EH (cell line): ENCODE results near the gene MYH9.
A peak's percentile ranks its signal among the peaks of the same experiment; 100 is the strongest.

Experiments
- DNase-seq: peaks from one replicate; pipeline ENCODE4 v3.0.0-alpha.2; 2015; ENCODE audit warnings: low read depth

Gene MYH9

DNA sequence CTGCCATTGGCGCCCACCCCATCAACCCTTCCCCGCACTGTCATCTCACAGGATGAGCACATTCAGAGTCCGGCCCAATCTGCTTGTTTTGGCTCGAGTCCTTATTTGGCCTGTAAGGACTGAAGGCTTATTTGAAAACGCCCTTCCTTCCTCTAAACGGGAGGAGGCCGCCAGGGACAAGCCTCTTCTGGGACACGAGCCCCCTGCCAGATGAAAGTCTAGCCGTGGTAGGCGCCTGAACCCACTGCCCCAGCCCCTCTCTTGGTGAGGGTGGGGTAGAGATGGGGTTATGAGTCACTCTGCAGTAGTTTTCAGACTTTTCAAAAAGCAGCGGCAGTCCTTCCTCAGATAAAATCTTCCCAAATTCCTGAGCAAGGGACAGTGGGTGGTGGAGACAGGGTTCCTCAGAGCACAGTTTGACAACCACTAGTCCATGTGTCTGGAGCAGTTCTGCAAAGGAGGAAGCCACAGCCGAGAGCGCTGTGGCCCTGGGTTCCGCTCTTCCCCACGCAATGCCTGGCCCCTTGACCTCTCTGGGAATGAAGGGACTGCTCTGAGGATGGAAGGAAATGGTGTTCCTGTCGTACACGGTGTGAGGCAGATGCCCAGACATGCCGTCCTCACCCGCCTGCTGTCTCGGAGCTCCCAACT, 57.0 kb downstream of the MYH9 start:
- DNase-seq, result peak; percentile 98

DNA sequence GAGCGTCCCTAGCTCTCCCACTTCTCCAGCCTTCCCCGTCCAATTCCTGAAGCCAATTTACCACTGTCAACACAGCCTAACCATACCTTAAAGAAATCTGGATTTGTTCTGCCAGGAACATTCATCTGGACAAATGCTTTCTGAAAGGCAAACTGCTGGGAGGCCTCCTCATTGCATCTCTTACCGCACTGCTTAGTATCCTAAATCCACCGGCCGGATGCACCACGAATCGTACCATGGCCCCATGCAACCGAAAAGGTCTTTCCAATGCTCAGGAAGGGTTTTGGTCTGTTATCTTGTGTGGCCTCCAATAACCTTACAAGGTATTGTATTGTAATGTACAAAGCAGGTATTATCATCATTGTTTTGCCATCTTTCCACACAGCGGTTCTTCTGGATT, 57.6 kb downstream of the MYH9 start:
- no peak for DNase-seq

DNA sequence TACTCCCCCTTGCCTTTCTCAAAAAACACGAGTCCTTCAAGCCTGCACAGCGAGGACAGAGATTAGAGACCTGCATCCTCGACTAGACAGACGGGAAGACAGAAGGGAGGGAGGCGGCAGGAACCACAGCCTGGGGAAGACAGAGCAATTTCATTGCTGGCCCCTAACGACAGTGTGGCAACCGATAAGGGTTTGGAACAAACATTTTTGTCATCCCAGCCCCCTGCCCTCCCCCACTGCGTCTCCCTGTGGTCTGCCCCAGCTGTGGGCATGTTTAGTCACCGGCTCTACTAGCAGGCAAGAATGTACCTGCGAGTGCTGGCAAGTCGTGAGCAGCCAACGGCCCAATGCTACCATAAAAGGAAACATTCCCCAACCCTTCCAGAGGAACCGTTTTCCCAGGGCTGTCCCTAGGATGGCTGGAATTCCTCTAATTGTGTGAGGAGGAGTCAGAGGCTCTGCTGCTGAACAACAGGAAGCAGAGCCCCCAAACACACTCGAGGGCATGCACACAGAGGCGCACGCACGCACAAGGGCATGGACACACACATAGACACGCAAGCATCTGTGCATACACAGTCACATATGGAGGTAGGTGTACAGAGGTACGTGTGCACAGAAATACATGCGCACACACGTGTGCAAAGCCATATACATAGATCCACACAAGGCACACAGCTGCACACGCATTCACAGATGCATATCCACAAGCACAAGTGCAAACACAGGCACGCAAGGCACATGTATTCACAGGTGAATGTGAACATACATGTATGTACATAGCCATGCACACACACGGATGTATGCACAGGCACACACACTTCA, 58.3 kb downstream of the MYH9 start:
- DNase-seq, result peak; percentile 100

DNA sequence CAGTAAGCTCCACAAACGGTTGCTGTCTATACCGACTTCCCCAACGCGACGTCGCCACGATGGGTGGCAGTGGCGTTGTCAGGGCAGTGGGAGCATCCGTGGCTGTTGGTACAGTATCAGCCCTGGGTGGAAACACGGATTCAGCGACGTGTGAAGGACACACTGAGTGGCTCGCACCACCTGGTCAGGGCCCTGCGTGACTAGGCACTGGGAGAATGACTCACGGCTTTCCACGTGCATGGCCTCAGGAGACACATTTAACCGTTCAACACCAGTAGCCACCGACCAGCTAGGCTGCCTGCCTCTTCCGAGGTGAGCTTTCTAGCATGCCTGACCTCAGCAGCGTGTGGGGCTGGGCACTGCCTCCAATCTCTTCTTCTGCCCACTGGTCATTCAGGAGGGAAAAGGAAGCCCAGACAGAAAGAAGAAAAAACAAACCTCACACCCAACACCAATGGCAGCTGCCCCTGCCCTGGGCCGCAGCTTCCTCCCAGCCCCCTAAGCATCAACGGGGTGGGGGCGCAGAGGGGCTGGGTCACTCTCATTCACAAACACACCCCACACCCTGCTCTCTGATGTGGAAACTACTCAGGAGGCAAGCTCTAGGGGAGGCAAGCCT, 59.0 kb downstream of the MYH9 start:
- peak; percentile 93 for DNase-seq

DNA sequence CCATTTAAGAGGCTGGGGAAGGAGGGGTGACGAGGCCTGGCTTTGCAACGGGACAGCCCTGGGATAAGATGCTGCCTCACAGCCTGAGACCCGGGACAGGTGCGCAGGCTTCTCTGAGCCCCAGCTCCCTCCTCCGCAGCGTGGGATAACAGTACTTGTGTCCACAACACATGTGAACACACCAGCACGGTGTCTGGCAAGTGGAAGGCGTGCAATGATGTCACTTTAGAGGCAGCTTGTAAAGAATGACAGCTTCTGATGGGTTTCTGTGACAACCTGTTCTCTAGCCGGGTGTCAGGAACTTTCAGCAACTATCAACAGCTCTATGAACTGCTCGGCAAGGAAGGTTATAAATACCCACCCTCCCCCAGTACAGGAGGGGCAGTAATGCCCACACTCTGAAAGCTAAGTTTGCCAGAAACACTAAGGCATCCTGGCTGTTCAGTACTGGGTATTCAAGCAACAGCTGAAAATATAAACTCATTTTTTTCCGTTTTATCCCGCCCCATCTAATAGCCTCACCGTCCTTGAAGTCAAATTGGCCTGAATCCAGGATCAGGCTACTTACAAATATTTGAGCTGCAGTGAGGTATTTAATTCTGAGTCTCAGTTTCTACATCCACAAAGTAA, 59.7 kb downstream of the MYH9 start:
- DNase-seq, result peak; percentile 67

DNA sequence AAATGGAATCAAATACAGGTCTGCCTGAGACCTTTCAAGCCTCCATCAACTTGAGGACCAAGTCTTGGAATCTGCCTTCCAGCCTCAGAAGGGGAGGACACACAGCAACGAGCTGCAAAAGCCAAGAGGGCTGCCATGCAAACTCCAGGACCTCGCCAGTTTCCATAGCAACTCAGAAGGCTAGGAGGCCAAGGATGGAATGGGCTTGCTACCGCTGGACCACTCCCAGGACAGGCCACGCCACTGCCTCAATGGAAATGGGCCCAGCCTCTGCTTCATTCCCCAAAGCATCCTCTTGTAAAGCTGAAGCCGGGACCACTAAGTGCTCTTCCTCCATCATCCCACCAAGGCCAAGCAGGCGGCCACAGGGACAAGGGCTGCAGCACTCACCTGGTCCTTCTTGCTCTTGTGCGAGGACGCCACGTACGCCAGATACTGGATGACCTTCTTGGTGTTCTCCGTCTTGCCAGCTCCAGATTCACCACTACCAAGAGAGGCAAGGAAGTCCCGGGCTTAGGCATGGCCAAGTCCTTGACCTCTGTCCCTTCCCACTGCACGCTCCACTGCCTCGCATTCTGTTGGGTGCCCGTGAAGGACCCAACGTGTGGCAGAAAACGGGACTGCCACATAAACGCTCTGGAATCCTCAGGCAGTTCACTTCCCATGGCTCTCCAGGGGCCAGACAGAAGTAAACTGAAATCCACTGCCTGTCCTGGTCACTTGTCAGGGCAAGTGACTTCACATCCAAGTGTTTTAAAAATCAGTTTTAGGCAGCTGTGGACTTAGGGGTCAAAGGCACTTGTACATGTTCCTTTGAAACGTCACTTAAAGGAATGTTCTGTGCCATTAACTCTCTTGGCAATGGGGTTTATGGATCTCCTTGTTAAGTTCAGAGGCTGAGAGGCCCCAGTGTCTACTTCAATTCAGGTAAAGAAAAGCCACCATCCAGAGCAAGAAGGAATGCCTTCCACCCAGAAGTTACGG, 61.3 kb downstream of the MYH9 start:
- no peak for DNase-seq

DNA sequence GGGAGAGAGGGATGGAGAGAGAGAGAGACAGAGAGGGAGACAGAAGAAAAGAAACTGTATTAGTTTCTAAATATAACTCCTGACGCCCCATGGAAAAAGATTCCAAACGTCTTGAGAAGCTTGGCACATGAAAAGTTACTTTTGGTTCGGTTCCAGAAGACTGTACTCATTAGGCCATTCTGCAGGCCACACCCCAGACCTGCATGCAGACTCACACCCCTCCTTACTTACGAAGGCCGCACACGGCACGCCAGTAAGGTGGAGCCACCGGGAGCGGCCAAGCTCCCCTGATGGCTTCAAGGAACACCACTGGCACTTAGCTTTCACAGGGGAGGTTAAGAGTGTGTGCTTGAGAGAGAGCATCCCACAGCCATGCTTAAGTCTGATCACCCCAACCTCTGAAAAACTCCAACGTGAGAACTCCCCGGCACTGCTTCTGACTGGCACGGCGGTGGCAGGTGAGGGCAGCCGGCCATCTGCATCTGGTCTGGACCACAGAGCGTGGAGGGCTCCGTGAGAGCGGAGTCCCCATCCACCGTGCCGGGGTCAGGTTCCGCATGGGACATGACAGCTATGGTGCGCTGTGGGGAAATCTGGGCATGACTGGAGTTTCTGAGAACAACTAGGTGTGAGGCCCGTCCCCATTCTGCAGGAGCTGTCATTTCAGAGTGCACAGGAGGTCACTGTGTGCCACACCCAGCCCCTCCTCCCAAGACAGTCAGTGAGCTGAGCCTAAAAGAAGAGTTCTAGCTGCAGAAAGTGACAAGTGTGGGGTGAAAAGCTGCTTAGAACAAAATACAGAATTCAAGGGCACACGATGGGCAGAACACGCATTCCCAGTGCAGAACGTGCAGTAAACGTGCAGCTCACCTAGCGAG, 62.4 kb downstream of the MYH9 start:
- DNase-seq, result peak; percentile 97

DNA sequence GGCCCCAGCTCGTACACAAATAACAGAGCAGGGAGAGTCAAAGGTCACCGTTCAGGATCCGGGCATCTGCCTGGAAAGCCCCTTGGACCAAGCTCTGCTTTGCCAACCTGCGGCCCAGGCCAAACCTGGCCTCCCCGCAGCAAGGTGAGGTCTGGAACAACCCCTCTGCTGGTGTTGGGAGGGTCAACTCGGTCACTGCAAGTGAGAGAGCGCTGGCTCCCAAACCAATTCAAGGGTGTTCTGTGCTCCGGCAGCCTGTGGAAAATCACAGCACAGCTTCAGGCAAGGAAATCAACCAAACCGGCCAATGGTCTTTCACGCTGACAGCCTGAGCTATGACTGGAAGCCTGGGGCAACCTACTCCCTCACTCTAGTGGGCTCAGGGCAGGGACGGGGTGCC, 63.4 kb downstream of the MYH9 start:
- no peak for DNase-seq

DNA sequence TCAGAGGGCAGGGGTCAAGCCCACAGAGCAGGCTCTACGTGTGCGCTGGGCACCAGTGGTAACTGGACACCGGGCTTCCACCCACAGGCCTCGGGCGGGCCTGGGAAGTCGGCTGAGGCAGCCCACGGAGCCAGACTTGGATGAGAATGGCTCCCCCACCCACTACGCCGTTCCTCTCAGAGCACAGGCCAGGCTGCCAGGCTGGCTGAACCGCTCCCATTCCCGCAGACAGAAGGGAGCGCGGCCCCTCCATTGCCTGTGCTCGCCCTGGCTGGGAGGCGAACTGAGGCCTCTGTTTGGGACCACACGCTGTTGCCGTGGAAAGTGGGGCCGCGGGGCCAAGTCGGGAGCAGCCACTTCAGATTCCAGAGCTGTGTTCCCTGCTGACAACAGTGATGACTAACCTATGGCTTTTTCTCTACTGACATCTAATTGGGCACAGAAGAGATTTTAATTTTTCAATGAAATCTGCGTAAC, 63.9 kb downstream of the MYH9 start:
- DNase-seq, result no peak

DNA sequence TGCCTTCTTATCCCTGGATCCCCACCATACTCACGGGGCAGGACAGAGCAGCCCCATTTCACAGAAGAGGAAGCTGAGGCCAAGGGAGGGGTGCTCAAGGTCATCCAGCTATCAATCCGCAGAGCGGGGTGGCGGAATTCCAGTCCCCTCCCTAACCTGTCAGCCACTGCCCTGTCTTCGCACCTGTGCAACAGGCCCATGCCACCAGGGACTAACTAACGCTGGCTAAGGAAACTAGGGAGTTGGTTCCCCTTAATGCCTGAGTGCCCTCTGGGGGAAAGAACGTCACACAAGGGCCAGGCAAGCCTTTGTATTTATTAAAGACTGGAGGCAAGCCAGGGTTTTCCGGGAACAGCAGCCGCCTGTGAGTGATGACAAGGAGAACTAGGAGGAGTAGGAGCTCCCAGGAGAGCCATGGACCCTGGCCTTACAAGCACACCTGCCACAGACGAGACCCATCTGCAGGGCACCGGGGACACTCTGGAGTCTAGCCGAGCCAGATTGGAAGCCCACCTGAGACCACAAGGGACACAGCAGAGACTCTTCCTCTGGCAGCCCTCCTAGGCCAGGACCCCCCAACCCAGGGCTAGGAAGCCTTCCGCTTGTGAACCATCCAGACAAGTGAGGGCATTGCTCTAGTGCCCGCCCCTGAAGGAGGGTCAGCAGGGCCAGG, 64.4 kb downstream of the MYH9 start:
- DNase-seq, result no peak

DNA sequence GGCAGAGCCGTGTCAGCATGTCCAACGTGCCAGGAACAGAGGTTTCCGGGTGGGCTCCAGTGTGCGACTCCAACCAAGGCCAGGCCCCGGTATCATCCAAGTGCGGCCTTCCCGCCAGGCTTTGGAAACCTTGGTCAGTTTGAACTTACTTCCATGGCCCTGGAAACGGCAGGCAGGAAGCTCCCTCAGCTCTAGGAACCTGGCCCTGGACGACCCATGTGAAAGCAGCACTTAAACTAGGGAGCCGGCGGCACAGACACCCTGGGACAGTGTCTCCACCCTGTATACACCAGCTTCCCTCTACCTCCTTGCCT, 65.2 kb downstream of the MYH9 start:
- no peak for DNase-seq

DNA sequence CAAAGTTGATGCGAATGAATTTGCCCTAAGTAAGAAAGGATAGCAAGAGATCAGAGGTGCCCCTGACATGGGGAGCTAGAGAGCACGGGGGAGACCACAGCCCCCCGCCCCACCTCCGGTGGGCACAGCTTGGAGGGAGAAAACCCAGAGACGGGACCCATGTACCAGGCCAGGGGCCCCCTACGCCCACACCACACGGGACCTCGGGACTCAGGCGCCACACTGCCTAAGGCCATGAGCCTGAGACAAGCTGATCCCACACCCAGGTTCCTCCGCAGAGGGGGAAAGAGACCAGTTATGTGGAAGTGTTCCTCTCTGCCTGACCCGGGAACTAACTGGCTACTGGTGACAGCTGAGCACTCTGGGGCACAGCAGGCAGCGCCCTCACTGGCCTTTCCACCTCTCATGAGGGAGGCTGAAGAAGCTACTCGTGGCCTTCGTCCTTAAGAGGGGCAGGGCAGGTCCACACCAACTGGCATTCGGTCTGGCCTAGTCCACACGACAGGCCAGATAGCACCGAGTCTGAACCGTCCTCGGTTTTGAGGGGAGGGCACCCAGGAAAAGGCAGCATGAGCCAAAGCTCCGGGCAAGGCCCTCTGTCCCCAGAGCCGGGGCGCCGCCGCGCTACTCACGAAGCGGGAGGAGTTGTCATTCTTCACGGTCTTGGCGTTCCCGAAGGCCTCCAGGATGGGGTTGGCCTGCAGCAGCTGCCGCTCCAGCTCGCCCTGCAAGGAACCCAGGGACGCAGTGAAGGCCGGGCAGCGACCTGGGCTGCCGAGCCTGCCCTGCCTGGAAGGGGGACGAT, 65.8 kb downstream of the MYH9 start:
- DNase-seq, result no peak

DNA sequence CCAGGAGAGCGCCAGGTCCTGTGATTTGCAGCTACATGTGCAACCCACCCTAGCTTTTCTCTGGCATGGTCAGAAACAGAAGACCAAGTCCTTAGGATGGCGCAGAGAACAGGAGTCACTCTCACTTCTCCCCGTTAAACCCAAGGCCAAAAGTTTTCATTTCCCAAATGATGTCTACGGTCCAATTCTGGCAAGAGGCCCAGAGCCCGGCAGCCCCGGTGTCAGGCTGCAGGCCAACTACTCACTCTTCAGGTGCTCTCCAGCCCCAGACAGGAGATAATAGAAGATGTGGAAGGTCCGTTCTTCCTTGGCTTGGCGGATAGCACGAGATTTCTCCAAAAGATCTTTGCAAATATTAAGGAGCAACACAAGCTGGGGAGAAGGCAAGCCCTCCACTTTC, 67.2 kb downstream of the MYH9 start:
- DNase-seq, result no peak

DNA sequence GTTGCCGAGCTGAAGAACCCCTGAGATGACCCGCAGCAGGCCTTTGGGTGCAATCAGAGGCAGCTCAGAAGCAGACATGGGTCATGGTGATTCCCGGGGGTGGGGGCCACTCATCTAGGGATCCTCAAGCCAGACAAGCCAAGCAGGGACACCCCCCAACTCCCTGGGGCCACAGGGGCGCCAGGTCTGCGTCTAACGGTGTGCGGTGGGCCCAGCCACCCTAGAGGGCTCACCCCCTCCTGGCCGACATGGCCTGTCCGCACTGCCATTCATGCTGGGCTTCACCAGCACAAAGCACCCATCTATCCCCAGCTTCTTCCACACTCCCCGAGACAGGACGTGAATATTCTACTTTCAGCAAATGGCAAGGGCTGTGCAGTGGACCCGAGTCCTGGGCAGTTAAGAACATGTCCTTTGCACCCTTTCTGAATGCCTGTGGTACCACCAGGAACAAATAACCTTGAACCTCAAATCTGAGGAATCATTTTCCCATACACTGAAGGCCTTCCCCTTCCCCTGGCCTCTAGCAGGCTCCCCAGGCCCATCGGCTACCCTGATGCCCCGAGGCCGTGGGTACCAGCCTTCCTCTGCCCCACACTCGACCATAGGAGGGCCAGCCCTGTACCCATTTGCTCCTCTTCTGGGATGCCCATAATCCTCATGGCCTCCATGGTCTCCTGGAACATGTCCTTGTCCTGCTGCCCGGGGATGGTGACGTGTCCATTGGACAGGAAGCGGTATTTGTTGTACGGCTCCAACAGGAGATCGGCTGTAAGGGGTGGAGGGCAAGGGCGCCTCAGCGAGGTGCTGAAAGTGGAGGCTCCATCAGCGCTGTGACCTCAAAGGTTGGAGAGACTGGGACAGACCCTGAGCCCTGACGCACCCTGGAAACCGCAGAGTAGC, 67.9 kb downstream of the MYH9 start:
- DNase-seq, result no peak

DNA sequence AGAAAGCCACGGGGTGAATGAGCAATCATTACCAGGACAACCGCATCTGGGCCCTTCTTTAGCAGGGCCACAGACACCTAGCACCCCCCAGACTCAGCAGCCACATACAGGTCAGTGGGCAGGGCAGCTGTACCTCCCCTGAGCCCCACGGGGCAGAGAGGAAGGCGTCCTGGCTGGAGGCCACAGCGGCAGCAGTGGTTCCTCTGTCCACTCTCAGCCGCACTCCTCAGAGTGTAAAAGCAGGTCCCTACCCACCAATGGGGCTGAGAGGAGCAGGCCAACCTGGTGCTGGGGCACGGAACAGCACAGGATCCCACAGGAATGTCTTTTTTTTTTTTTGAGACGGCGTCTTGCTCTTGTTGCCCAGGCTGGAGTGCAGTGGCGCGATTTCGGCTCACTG, 69.3 kb downstream of the MYH9 start:
- DNase-seq, result no peak

DNA sequence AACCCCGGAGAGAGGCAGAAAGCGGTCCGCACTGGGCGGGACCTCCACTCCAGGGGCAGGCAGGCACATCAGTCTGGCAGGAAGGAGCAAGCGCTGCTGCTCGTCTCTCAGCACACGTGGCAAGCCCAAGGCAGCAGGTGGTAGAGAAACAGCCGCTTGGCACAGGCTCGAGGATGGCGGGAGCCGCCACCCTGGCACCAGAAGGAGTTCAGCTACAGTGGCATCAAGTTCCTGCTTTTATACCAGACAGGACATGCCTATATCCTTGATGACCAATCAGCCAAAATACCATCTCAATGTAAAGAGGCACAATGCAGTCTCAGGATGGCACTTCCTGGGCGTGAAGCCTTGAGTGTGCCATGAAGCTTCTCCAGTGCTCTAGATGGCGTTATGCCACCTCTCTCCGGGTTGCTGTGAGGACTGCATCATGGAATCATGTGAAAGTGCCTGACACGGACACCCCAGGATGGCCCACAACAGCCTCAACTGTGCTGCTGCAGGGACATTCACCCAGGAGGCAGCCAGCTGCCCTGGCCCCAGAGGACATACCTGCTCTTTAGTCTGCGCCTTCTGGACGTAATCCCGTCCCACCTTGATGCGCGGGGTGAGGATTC, 70.0 kb downstream of the MYH9 start:
- DNase-seq, result no peak

DNA sequence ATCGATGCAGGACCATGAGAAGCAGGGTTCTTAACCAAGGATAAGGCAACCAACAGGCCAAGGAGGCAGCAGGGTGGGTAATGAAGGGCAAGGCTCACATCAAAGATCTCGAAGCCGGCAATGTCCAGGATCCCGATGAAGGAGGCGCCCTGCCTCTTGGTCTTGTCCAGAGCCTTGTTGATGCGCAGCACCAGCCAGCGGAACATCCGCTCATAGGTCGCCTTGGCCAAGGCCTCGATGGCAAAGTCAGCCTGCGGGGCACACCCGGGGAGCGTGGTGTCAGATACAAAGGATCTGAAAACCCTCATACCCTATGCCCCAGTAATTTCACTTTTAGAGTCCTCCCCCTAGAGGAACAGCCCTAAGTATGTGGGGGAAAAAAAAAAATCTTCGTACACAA, 71.3 kb downstream of the MYH9 start:
- no peak for DNase-seq

DNA sequence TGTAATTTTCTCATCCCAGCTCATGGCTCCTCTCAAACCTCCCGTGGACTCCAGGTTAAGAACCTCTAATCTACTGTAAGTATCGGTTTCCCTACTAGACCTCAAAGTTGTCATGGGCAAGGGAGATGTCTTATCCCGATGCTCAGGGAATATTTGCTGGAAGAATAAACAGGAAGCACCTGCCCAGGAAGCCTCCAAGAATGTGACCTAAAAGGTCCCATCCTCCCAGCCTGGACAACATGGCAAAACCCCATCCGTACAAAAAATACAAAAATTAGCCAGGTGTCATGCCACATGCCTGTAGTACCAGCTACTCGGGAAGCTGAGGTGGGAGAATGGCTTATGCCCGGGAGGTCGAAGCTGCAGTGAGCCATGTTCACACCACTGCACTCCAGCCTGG, 72.4 kb downstream of the MYH9 start:
- DNase-seq, result no peak
